GM12878 (cell line): ENCODE results near the gene SCN4A.

Experiments used
- CHD1 ChIP-seq: IDR thresholded peaks from 2 replicates; pipeline ENCODE4 v1.6.1; 2012; ENCODE audit warnings: low read depth, low read length, improper control_type of control experiment
- EP300 ChIP-seq, 2 experiments: fragments of 150-350 bp in 1 of 2; IDR thresholded peaks; 2 replicates each; pipeline ENCODE4 v1.6.1; 2011 to 2012; ENCODE audit warnings: low read depth in 2 of 2, low read length in 2 of 2, borderline replicate concordance in 1 of 2, improper control_type of control experiment in 1 of 2, inconsistent platforms in 1 of 2; ENCODE audit not compliant: control insufficient read depth in 1 of 2
- EZH2 ChIP-seq: IDR thresholded peaks from 2 replicates; pipeline ENCODE4 v1.6.1; 2012; ENCODE audit warnings: low read depth, mild to moderate bottlenecking, control low read depth, inconsistent platforms, low read length, borderline replicate concordance; ENCODE audit not compliant: control insufficient read depth
- MXI1 ChIP-seq: fragments of 150-350 bp; IDR thresholded peaks from 2 replicates; pipeline ENCODE4 v1.6.1; 2011; ENCODE audit warnings: low read depth, mild to moderate bottlenecking, inconsistent platforms, low read length, improper control_type of control experiment
- RCOR1 ChIP-seq: conservative IDR thresholded peaks from 2 replicates; pipeline ENCODE4 v1.6.1; 2012; ENCODE audit warnings: low read depth, low read length, improper control_type of control experiment
- TF ChIP-seq, protein P1 (sequence below): fragments of 450-650 bp; IDR thresholded peaks from 2 replicates; pipeline ENCODE4 v1.6.1; 2017; ENCODE audit warnings: mild to moderate bottlenecking, moderate library complexity
- TF ChIP-seq, protein P2 (sequence below), 3 experiments: IDR thresholded peaks in 2 of 3; conservative IDR thresholded peaks in 1 of 3; 2 replicates each; pipeline ENCODE4 v1.5.1; 2011; ENCODE audit warnings: low read depth in 3 of 3, low read length in 3 of 3, mild to moderate bottlenecking in 3 of 3, control low read depth in 2 of 3, moderate library complexity in 2 of 3, inconsistent platforms in 1 of 3, mixed read lengths in 1 of 3; ENCODE audit not compliant: control insufficient read depth in 2 of 3, insufficient read depth in 1 of 3; ENCODE audit errors: extremely low read depth in 1 of 3

DNA sequence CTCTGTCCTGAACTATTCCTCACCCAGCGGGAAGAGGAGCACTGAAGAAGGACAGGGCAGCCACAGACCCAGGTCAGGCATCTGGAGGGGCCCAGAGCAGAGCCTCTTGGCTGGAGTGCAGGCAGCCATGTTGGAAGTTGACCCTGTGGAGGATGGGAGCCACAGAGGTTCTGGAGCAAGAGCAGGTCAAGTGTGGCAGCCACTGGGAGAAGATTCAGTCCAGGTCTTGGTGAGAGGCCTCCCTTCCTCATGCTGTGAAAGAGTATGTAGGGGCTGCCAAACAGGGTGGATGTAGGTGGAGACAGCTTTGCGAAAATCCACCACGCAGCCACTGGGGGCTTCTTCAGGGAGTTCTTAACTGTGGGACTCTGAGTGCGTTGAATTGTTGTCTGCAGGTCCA is 40.0 kb downstream of the SCN4A start:
- TF ChIP-seq RCOR1 (0 out of 2 replicates have a peak, but pooled peaks have one; percentile 20), MXI1 (no peak), CHD1 (no peak), EP300 (IDR thresholded peaks at IDR 0.05; ENCODE audit: borderline replicate concordance in 1 of 2, control insufficient read depth in 1 of 2, low read depth in 2 of 2, low read length in 2 of 2) (no peak), EZH2 (no peak)
- TF ChIP-seq, protein P1, sequence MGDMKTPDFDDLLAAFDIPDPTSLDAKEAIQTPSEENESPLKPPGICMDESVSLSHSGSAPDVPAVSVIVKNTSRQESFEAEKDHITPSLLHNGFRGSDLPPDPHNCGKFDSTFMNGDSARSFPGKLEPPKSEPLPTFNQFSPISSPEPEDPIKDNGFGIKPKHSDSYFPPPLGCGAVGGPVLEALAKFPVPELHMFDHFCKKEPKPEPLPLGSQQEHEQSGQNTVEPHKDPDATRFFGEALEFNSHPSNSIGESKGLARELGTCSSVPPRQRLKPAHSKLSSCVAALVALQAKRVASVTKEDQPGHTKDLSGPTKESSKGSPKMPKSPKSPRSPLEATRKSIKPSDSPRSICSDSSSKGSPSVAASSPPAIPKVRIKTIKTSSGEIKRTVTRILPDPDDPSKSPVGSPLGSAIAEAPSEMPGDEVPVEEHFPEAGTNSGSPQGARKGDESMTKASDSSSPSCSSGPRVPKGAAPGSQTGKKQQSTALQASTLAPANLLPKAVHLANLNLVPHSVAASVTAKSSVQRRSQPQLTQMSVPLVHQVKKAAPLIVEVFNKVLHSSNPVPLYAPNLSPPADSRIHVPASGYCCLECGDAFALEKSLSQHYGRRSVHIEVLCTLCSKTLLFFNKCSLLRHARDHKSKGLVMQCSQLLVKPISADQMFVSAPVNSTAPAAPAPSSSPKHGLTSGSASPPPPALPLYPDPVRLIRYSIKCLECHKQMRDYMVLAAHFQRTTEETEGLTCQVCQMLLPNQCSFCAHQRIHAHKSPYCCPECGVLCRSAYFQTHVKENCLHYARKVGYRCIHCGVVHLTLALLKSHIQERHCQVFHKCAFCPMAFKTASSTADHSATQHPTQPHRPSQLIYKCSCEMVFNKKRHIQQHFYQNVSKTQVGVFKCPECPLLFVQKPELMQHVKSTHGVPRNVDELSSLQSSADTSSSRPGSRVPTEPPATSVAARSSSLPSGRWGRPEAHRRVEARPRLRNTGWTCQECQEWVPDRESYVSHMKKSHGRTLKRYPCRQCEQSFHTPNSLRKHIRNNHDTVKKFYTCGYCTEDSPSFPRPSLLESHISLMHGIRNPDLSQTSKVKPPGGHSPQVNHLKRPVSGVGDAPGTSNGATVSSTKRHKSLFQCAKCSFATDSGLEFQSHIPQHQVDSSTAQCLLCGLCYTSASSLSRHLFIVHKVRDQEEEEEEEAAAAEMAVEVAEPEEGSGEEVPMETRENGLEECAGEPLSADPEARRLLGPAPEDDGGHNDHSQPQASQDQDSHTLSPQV, result no peak
- TF ChIP-seq, protein P2, sequence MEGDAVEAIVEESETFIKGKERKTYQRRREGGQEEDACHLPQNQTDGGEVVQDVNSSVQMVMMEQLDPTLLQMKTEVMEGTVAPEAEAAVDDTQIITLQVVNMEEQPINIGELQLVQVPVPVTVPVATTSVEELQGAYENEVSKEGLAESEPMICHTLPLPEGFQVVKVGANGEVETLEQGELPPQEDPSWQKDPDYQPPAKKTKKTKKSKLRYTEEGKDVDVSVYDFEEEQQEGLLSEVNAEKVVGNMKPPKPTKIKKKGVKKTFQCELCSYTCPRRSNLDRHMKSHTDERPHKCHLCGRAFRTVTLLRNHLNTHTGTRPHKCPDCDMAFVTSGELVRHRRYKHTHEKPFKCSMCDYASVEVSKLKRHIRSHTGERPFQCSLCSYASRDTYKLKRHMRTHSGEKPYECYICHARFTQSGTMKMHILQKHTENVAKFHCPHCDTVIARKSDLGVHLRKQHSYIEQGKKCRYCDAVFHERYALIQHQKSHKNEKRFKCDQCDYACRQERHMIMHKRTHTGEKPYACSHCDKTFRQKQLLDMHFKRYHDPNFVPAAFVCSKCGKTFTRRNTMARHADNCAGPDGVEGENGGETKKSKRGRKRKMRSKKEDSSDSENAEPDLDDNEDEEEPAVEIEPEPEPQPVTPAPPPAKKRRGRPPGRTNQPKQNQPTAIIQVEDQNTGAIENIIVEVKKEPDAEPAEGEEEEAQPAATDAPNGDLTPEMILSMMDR (IDR thresholded peaks at IDR 0.05 in 2 of 3, conservative IDR thresholded peaks at IDR 0.05 in 1 of 3; ENCODE audit: control insufficient read depth in 2 of 3, extremely low read depth in 1 of 3, insufficient read depth in 1 of 3, low read depth in 3 of 3, low read length in 3 of 3), result peak in 1 of 3 experiments; percentile 14; a peak in 2 of 6 replicates
